HG03521 (cell line): ENCODE data around the gene CD274.
"Not testable (repeated sequence)": the region's sequence is repeated elsewhere in the genome, so short reads cannot be mapped to it uniquely, and the experiment has no call there.

Experiments
- ATAC-seq: cut with Tn5 transposase; IDR thresholded peaks from one replicate; pipeline ENCODE4 v1.9.1; 2021; ENCODE audit warnings: mild to moderate bottlenecking, moderate library complexity; ENCODE audit not compliant: unreplicated experiment

CD274 gene

DNA sequence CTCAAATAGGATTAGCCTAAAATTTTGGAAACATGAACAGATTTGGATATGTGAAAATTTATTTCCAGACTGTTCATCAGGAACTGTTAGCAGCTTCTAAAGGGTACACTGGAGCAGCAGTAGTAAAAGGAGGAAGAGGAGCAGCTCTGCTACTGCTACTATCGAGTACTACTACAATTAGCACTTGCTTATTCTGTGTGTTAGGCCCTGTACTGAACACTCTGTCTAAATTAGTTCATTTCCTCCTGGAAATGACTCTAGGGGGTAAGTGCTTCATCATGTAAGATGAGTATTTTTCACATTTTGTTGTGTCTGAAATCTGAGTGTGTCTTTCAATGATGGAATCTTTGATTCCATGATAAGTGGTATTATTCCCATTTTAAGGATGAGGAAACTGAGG lies 9.8 kb downstream of the CD274 start:
- ATAC-seq, result no peak

DNA sequence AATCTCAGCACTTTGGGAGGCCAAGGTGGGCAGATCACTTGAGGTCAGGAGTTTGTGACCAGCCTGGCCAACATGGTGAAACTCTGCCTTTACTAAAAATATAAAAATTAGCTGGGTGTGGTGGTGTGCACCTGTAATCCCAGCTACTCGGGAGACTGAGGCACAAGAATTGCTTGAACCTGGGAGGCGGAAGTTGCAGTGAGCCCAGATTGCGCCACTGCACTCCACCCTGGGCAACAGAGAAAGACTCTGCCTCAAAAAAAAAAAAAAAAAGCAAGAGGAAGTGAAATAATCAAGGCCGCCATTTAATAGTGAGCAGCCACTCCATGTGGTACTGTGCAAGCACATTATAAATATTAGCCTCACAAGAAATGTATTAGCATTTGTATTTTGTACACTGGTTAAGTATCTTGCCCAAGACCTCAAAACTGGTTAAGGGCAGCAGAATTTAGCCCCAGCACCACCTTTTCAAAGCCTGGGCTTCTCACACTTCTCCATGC lies 14.5 kb downstream of the CD274 start:
- ATAC-seq, result not testable (repeated sequence)

DNA sequence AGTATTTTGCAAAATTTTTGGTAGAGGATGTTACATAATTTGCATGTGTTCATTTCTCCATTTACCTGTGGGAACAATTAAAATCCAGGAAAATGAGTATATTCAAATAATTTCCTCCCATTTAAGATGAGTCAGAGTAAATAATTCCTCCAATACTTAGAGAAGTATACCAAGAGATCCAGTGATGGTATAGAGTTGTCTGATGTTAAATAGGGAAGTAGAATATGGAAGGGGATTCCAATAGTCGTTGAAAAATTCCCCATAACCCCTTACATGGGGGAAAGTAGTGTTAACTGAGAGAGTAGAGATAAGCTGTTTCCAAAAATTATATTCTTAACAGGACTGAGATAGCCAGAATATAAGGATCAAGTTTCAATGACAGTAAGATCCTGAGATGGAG lies 15.7 kb downstream of the CD274 start:
- ATAC-seq, result no peak

DNA sequence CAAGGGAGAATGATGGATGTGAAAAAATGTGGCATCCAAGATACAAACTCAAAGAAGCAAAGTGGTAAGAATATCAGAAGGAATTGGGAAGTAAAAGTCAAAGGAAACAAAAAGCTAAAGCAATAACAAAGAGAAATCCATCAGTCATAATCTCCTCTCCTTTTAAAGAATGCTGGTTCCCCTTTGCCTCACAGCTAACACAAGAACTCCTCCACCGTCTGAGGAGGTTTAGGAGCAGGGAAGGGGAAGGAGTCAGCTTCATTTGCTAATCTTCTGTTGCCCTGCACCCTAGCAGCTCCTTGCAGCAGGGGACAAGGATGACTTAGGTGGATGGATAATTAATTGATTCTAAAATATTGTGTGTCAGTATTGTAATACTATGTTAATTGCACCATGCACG lies 16.4 kb downstream of the CD274 start:
- ATAC-seq, result no peak

DNA sequence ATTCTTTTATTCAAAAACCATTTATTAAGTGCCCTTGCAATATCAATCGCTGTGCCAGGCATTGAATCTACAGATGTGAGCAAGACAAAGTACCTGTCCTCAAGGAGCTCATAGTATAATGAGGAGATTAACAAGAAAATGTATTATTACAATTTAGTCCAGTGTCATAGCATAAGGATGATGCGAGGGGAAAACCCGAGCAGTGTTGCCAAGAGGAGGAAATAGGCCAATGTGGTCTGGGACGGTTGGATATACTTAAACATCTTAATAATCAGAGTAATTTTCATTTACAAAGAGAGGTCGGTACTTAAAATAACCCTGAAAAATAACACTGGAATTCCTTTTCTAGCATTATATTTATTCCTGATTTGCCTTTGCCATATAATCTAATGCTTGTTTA lies 18.5 kb downstream of the CD274 start:
- no peak for ATAC-seq

- ATAC-seq, result no peak
Observed at GRCh38 chr9:5470122-5470521, 19.8 kb downstream of the CD274 start.

DNA sequence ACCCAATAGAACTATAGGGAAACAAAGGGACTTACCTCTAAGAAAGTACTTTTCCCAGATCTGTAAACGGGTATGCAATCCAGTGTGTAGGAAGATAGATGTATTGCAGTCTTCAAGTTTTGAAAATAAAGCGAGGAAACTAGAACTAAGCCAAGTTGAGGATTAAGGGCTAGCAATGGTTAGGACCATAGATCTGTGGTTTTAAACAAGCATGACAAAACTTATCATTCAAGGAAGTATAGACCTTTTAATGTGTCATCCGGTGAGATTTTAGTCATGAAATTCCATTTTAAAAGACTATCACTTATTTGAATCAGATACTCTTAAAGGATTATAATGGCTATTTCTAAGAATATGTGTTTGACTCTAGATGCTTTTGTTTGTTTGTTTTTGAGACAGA lies 20.5 kb downstream of the CD274 start:
- no peak for ATAC-seq

DNA sequence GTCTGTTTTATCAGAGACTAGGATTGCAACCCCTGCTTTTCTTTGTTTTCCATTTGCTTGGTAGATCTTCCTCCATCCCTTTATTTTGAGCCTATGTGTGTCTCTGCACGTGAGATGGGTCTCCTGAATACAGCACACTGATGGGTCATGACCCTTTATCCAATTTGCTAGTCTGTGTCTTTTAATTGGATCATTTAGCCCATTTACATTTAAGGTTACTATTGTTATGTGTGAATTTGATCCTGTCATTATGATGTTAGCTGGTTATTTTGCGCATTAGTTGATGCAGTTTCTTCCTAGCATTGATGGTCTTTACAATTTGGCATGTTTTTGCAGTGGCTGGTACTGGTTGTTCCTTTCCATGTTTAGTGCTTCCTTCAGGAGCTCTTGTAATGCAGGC lies 25.3 kb downstream of the CD274 start:
- ATAC-seq, result not testable (repeated sequence)

DNA sequence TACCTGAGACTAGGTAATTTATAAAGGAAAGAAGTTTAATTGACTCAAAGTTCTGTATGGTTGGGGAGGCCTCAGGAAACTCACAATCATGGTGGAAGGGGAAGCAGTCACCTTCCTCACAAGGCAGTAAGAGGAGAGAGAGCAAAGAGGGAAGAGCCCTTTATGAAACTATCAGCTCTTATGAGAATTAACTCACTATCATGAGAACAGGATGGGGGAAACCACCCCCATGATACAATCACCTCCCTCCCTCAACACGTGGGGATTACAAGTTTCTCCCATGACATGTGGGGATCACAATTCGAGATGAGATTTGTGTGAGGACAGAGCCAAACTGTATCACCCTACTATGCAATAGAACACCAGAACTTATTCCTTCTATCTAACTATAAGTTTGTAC lies 27.9 kb downstream of the CD274 start:
- no peak for ATAC-seq

- no peak for ATAC-seq
Observed at GRCh38 chr9:5479994-5480694, 29.8 kb downstream of the CD274 start.

GRCh38 chr9:5480919-5481318 lies 30.6 kb downstream of the CD274 start:
- ATAC-seq, result no peak

DNA sequence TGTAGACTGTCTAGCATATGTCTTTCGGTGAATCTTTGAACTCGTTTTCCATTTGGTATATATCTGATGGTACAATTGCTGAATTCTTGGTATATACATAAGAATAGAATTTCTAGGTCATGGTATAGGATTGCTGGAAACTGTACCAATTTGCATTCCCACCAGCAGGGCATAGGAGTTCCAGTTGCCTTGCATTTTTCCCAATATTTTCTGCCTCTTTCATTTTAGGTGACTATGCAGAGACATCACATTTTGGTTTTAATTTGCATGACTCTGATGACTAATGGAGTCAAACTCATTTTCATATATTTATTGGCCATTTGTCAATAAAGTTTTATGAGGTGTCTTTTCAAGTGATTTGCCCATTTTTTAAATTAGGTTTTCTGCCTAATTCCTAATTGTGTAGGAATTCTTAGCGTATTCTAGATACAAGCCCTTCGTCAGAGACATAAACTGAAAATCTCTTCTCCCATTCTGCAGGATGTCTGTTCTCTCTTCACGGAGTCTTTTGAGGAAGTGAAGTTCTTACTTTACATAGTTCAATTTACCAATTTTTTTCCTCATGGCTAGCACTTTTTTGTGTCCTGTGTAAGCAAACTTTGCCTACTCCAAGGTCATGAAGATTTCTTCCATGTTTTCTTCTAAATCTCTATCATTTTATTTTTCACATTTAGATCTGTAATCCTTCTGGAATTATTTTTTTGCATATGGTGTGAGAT lies 31.1 kb downstream of the CD274 start:
- ATAC-seq, result no peak

DNA sequence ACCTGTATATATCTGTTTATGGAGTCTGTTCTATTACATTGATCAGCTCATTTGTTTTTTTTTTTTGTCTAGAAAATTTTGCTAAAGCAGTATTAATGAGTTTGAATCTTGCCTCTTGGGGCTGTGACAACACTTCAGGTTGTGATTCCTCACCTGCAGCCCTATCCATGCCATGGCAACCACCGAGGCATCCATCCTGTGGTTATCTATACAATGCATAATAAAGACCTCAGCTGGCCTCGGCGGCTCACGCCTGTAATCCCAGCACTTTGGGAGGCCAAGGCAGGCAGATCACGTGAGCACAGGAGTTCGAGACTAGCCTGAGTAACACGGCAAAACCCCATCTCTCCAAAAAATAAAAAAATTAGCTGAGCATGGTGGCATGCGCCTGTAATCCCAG lies 31.9 kb downstream of the CD274 start:
- no peak for ATAC-seq

- ATAC-seq, result no peak
Observed at GRCh38 chr9:5483306-5483705, 33.0 kb downstream of the CD274 start.

DNA sequence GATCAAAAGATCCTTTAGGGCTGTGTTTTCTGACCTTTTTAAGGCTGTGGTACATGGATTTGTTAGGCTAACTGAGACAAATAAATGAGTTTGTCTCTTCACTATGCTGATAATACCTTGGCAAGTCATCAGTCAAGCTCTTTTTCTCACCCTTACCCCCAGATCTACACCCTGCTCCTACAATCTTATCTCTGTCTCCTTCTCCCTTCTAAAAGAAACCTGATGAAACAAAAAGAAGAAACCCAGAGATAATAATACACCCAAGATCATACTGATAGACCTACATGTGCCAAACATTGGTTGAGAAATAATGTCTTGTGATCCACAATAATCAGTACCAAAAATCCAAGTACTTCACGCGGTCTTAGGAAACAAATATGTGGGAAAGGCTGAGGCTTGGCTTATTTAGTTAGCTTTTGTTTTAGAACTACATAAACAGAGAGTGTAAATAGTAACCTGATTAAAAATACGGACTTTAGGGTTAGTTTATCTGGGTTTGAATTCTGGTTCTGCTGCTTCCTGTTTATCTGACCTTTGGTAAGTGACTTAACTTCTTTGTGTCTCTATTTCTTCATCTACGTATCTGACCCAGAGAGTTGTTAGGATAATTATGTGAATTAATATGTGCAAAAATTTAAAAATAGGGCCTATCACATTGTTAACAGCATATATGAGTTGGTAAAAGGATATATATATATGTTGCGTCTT lies 35.2 kb downstream of the CD274 start:
- ATAC-seq, result no peak

- no peak for ATAC-seq
Observed at GRCh38 chr9:5486988-5487387, 36.6 kb downstream of the CD274 start.

DNA sequence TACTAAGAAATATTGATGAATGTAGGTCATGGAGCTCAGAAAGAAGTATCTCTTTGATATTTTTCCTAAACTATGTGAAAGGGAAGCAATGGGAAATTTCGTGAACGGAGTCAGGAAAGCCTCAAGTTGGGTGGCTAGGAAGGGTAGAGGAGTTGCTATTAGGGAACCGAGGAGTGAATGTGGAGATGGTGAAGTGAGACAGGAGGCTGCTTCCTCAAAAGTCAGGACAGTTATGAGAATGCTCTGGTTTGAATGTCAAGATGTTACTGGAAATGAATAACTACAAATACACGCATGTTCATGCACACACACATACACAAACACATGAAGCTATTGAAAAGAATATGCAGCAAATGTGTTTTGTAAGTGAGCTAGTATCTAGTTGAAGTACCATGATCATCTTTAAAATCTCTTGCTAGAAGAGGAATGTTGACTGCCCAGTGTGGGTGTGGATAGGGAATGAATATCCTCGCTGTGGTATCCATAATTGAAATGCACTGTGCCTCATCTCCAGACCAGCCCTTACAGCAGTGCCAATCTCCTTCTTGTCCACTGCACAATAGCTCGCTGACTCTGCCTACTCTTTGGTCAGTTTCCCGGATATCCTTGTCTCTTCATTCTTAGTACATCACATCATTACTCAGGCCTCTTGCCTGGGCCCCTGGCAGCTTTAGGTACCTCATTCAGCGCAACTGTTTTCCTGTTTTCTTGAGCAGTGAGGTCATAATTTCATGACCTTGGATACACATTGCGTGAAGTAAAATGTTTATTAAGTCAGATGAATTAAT lies 38.1 kb downstream of the CD274 start:
- no peak for ATAC-seq

DNA sequence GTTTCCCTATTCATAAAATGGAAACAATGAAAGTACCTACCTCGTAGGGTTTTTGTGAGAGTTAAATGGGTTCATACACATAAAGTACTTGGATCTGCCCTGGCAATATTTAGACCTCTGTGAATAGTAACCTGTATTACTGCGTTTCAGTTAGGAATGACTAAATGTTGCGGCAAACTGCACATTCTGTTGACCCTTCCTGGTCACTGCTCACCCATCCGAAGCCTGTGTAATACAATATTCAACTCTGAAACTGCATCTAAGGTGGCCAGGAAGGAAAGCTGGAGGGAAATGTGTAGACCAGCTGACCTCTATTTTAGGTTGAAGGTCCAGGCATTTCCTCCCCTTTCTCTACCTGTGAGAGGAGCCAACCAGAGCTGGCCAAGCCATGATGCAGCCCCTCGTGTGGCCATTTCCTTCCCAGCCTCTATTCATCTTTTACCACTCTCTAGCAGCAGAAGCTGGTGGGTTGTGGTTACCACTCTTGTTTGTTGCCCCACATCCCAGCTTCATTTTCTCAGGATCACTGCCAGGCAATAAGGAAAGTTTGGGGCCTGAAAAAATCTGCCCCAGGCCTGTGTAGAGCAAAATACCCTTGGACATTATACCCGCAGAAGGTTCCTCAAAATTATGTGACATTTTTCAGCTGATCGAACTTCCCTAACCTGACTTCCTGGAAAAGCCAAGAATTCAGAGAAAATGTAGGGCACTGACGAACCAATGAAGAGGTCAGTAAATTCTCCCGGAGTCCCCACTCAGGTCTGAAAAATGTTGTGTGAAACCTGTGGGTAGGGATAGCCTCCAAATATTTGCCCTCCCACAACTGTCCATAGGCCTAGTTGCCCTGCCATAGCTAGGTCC lies 39.5 kb downstream of the CD274 start:
- no peak for ATAC-seq

GRCh38 chr9:5492965-5493678 lies 42.8 kb downstream of the CD274 start:
- no peak for ATAC-seq
